ENCODE data around the gene CSK.
A peak's percentile ranks its signal among the peaks of the same experiment; 100 is the strongest.

The CSK gene

GRCh38 chr15:74754593-74755215 lies 27.2 kb upstream of the CSK start:
- Histone ChIP-seq H3K4me1 (ENCODE audit: insufficient read depth, low read length) (no peaks in the 10 kb centered on the region; the same call in 1 of the 2 replicates), H3K9ac (ENCODE audit: low read depth, low read length) (no peak overlapping the region), H3K27me3 (ENCODE audit: insufficient read depth, low read length) (peaks cover 11% of the 10 kb centered on the region), H3K4me3 (ENCODE audit: low read length) (no peak overlapping the region), H3K36me3 (ENCODE audit: insufficient read depth, low read depth, low read length) (no peaks in the 10 kb centered on the region), H3K27ac (ENCODE audit: low read length) (no peak overlapping the region), H3K9me3 (ENCODE audit: insufficient read depth, low read depth, low read length) (no peaks in the 10 kb centered on the region)

DNA sequence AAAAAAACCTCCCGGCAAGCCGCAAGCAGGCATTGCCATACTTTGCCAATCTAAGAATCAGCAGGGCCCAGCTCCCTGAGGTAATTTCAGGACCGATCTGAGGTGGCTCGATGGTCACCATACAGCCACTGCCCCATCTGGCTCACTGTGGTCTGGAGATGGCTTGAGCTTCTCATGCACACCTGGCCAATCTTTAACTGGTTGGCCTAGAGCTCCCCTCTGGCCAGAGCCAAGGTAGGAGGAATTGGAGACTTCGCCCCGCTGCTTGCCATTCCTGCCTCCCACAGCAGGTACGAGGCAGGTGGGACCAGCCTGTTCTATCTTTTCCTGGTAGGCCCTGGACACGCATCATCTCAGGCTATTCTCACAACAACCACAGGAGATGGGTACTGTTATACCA lies 23.1 kb upstream of the CSK start:
- Histone ChIP-seq H3K4me1 (ENCODE audit: insufficient read depth, low read length) (no peaks in the 10 kb centered on the region), H3K4me3 (ENCODE audit: low read length) (no peak overlapping the region), H3K36me3 (ENCODE audit: insufficient read depth, low read depth, low read length) (no peaks in the 10 kb centered on the region), H3K9ac (ENCODE audit: low read depth, low read length) (no peak overlapping the region), H3K27me3 (ENCODE audit: insufficient read depth, low read length) (no peaks in the 10 kb centered on the region), H3K9me3 (ENCODE audit: insufficient read depth, low read depth, low read length) (no peaks in the 10 kb centered on the region), H3K27ac (ENCODE audit: low read length) (no peak overlapping the region)

- H3K36me3 ChIP-seq (ENCODE audit: insufficient read depth, low read depth, low read length), result no peaks in the 10 kb centered on the region
- H3K9me3 ChIP-seq (ENCODE audit: insufficient read depth, low read depth, low read length), result no peaks in the 10 kb centered on the region
- no peak overlapping the region for H3K27ac ChIP-seq (ENCODE audit: low read length)
- H3K27me3 ChIP-seq (ENCODE audit: insufficient read depth, low read length), result no peaks in the 10 kb centered on the region
- no peaks in the 10 kb centered on the region for H3K4me1 ChIP-seq (ENCODE audit: insufficient read depth, low read length)
- H3K4me3 ChIP-seq (ENCODE audit: low read length), result no peak overlapping the region
- no peak overlapping the region for H3K9ac ChIP-seq (ENCODE audit: low read depth, low read length)
Observed at GRCh38 chr15:74762791-74763150, 19.1 kb upstream of the CSK start.

DNA sequence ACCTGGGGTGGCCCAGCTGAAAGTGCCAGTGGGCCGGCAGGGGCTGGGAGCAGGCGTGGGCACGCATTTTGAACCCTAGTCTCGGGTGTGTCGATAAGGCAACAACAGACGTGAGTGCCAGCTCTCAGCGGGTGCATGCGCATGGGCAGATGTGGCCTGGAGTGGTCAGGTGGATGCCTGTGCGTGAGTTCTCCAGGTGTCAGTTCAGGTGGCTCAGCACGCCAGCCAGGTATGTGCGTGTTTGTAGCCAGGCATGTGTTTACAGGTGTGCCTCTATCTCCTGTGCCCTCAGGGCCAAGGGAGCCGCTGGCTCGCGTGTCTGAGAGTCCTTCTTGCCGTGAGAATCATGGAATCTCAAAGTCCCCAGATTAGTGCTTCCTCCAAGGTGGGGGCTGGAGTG lies 18.5 kb upstream of the CSK start:
- Histone ChIP-seq H3K4me1 (ENCODE audit: insufficient read depth, low read length) (no peaks in the 10 kb centered on the region), H3K9ac (ENCODE audit: low read depth, low read length) (no peak overlapping the region), H3K4me3 (ENCODE audit: low read length) (no peak overlapping the region), H3K27ac (ENCODE audit: low read length) (no peak overlapping the region), H3K36me3 (ENCODE audit: insufficient read depth, low read depth, low read length) (no peaks in the 10 kb centered on the region), H3K9me3 (ENCODE audit: insufficient read depth, low read depth, low read length) (no peaks in the 10 kb centered on the region), H3K27me3 (ENCODE audit: insufficient read depth, low read length) (no peaks in the 10 kb centered on the region)

GRCh38 chr15:74767167-74768098 lies 14.4 kb upstream of the CSK start:
- Histone ChIP-seq H3K27me3 (ENCODE audit: insufficient read depth, low read length) (peaks cover 13% of the 10 kb centered on the region; the same call in 1 of the 2 replicates), H3K9ac (ENCODE audit: low read depth, low read length) (no peak overlapping the region)

GRCh38 chr15:74768099-74768770 lies 13.6 kb upstream of the CSK start:
- Histone ChIP-seq H3K4me1 (ENCODE audit: insufficient read depth, low read length) (no peaks in the 10 kb centered on the region; the same call in 1 of the 2 replicates), H3K4me3 (ENCODE audit: low read length) (peak overlapping the region; percentile 53; the same call in 1 of the 2 replicates)

More at GRCh38 chr15:74767167-74768098, 14.4 kb upstream of the CSK start:
- Histone ChIP-seq H3K27ac (ENCODE audit: low read length) (no peak overlapping the region), H3K4me3 (ENCODE audit: low read length) (no peak overlapping the region), H3K9me3 (ENCODE audit: insufficient read depth, low read depth, low read length) (no peaks in the 10 kb centered on the region), H3K36me3 (ENCODE audit: insufficient read depth, low read depth, low read length) (no peaks in the 10 kb centered on the region), H3K4me1 (ENCODE audit: insufficient read depth, low read length) (no peaks in the 10 kb centered on the region)

DNA sequence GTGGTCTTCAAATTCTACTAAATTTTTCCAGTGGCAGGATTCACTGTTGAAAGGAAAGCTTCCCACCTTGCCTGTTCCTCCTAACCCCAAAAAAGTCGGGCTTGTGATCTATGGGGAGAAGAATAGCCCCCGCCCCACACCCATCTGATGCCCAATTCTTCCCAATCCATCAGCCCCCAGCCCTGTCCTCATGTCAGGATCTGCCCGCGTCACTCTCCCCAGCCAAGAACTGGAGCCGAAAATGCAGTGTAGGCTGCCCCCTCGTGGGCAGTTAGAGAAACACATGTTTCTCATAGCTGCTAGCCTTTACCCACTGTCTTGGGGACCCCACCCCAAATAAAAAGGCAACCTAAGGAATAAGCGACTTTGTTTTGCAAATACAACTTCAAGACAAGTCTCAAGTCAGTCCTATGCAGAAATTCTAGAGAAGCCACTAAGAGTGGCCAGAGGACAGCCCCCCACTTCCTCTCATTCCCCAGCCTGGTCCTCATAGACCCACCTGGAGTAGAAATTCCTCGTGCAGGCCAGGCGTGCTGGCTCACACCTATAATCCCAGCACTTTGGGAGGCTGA lies 13.0 kb upstream of the CSK start:
- peaks cover 13% of the 10 kb centered on the region; the same call in 1 of the 2 replicates for H3K27me3 ChIP-seq (ENCODE audit: insufficient read depth, low read length)
- H3K27ac ChIP-seq (ENCODE audit: low read length), result no peak overlapping the region
- H3K4me1 ChIP-seq (ENCODE audit: insufficient read depth, low read length), result peaks cover 5% of the 10 kb centered on the region
- H3K9ac ChIP-seq (ENCODE audit: low read depth, low read length), result no peak overlapping the region
- H3K9me3 ChIP-seq (ENCODE audit: insufficient read depth, low read depth, low read length), result no peaks in the 10 kb centered on the region
- H3K36me3 ChIP-seq (ENCODE audit: insufficient read depth, low read depth, low read length), result no peaks in the 10 kb centered on the region
- H3K4me3 ChIP-seq (ENCODE audit: low read length), result peak overlapping the region; percentile 53; the same call in 1 of the 2 replicates

More at GRCh38 chr15:74768099-74768770, 13.6 kb upstream of the CSK start:
- Histone ChIP-seq H3K36me3 (ENCODE audit: insufficient read depth, low read depth, low read length) (no peaks in the 10 kb centered on the region), H3K27me3 (ENCODE audit: insufficient read depth, low read length) (peaks cover 13% of the 10 kb centered on the region; the same call in 1 of the 2 replicates), H3K27ac (ENCODE audit: low read length) (no peak overlapping the region), H3K9me3 (ENCODE audit: insufficient read depth, low read depth, low read length) (no peaks in the 10 kb centered on the region), H3K9ac (ENCODE audit: low read depth, low read length) (no peak overlapping the region)

DNA sequence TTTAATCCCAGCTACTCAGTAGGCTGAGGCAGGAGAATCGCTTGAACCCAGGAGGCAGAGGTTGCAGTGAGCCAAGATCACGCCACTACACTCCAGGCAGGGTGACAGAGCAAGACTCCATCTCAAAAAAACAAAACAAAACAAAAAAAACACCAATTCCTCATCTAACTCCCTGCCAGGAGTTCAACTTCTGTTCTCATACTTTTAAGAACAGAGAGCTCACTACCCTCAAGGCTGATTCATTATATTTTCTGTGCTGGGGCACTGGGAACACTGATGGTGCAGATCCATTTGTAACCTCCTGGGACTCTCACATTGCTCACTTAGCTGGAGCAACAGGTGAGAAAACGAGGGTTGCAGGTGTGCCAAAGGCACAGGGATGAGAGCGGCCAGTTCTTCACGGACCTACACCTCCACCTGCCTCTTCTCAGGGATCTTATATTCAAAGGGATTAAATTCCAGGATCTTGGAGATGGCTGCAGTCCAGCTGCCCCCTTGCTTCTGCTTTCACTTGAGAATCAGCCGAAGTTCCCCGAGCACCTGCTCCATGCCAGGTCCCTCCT lies 12.3 kb upstream of the CSK start:
- Histone ChIP-seq H3K4me1 (ENCODE audit: insufficient read depth, low read length) (peaks cover 5% of the 10 kb centered on the region), H3K36me3 (ENCODE audit: insufficient read depth, low read depth, low read length) (no peaks in the 10 kb centered on the region), H3K9ac (ENCODE audit: low read depth, low read length) (no peak overlapping the region), H3K27ac (ENCODE audit: low read length) (no peak overlapping the region), H3K9me3 (ENCODE audit: insufficient read depth, low read depth, low read length) (no peaks in the 10 kb centered on the region), H3K4me3 (ENCODE audit: low read length) (no peak overlapping the region), H3K27me3 (ENCODE audit: insufficient read depth, low read length) (peaks cover 13% of the 10 kb centered on the region; the same call in 1 of the 2 replicates)

- no peak overlapping the region for H3K9ac ChIP-seq (ENCODE audit: low read depth, low read length)
- no peak overlapping the region for H3K4me3 ChIP-seq (ENCODE audit: low read length)
- H3K4me1 ChIP-seq (ENCODE audit: insufficient read depth, low read length), result peaks cover 5% of the 10 kb centered on the region
- no peaks in the 10 kb centered on the region for H3K36me3 ChIP-seq (ENCODE audit: insufficient read depth, low read depth, low read length)
- H3K27me3 ChIP-seq (ENCODE audit: insufficient read depth, low read length), result peaks cover 13% of the 10 kb centered on the region; the same call in 1 of the 2 replicates
- H3K9me3 ChIP-seq (ENCODE audit: insufficient read depth, low read depth, low read length), result no peaks in the 10 kb centered on the region
- no peak overlapping the region for H3K27ac ChIP-seq (ENCODE audit: low read length)
Observed at GRCh38 chr15:74770211-74770903, 11.5 kb upstream of the CSK start.

GRCh38 chr15:74773329-74773728 lies 8.6 kb upstream of the CSK start:
- peaks cover 13% of the 10 kb centered on the region; the same call in 1 of the 2 replicates for H3K27me3 ChIP-seq (ENCODE audit: insufficient read depth, low read length)
- no peak overlapping the region for H3K27ac ChIP-seq (ENCODE audit: low read length)
- H3K4me1 ChIP-seq (ENCODE audit: insufficient read depth, low read length), result peaks cover 8% of the 10 kb centered on the region
- H3K36me3 ChIP-seq (ENCODE audit: insufficient read depth, low read depth, low read length), result no peaks in the 10 kb centered on the region
- no peak overlapping the region for H3K4me3 ChIP-seq (ENCODE audit: low read length)
- no peaks in the 10 kb centered on the region for H3K9me3 ChIP-seq (ENCODE audit: insufficient read depth, low read depth, low read length)
- H3K9ac ChIP-seq (ENCODE audit: low read depth, low read length), result no peak overlapping the region

Data from iPS-20b (cell line).